Measurements from ENCODE around the gene METTL14. TPM values are rescaled to one million over a fixed set of nuclear protein-coding genes. Genes with fewer than 3 reads are reported as not detected.

The METTL14 gene
- total RNA-seq, 1 experiment from 2014 or later, result 9.5 TPM

GRCh38 chr4:118738090-118738489 lies 52.9 kb downstream of the METTL14 start:
- POLR2A ChIA-PET (ENCODE audit: unreplicated experiment), result no interaction called here
- H3K79me2 ChIP-seq (ENCODE audit: low read length), result no peaks in the 10 kb centered on the region
- H3K27me3 ChIP-seq (ENCODE audit: low read length), result no peaks in the 10 kb centered on the region
- ATAC-seq (no peak), DNase-seq (no peak)
- CTCF ChIA-PET, result no interaction called here
- TF ChIP-seq EZH2phosphoT487 (IDR thresholded peaks at IDR 0.05; ENCODE audit: borderline replicate concordance, low read length) (no peak), CTCF (conservative IDR thresholded peaks at IDR 0.05; ENCODE audit: low read depth, low read length) (no peak), EZH2 (IDR thresholded peaks at IDR 0.05; ENCODE audit: low read length, unreplicated experiment) (no peak)
- H4K20me1 ChIP-seq (ENCODE audit: low read length), result no peaks in the 10 kb centered on the region
- peaks cover 36% of the 10 kb centered on the region for H3K36me3 ChIP-seq (ENCODE audit: low read depth, low read length)
- no peaks in the 10 kb centered on the region for H3F3A ChIP-seq (ENCODE audit: low read length, unreplicated experiment)
- no peaks in the 10 kb centered on the region for H3K4me1 ChIP-seq (ENCODE audit: insufficient read depth, low read length)
- no peak overlapping the region for H3K27ac ChIP-seq (ENCODE audit: low read length)
- H3K9me2 ChIP-seq (replicated peaks; ENCODE audit: low read length), result no peaks in the 10 kb centered on the region
- intact Hi-C loops (cut with micrococcal nuclease), result no loop called here
- H3K4me3 ChIP-seq (ENCODE audit: low read length), result no peak overlapping the region
- no peak overlapping the region for H3K9ac ChIP-seq (ENCODE audit: low read length)
- H3K9me3 ChIP-seq (ENCODE audit: low read length), result no peaks in the 10 kb centered on the region
- BruUV-seq (replicated peaks), result no TSS peak
- H2AFZ ChIP-seq (ENCODE audit: low read length), result no peak overlapping the region
- no peak overlapping the region for H3K4me2 ChIP-seq (ENCODE audit: low read length)

- CTCF ChIA-PET, result no interaction called here
- DNase-seq, result no peak
- no peak for ATAC-seq
- Histone ChIP-seq H3K4me1 (ENCODE audit: insufficient read depth, low read length) (no peaks in the 10 kb centered on the region), H3K9ac (ENCODE audit: low read length) (no peak overlapping the region), H3K27ac (ENCODE audit: low read length) (no peak overlapping the region), H3K27me3 (ENCODE audit: low read length) (no peaks in the 10 kb centered on the region), H3K79me2 (ENCODE audit: low read length) (no peaks in the 10 kb centered on the region), H3F3A (ENCODE audit: low read length, unreplicated experiment) (no peaks in the 10 kb centered on the region), H3K4me3 (ENCODE audit: low read length) (no peak overlapping the region), H3K9me2 (replicated peaks; ENCODE audit: low read length) (no peaks in the 10 kb centered on the region), H4K20me1 (ENCODE audit: low read length) (no peaks in the 10 kb centered on the region), H3K9me3 (ENCODE audit: low read length) (no peaks in the 10 kb centered on the region), H2AFZ (ENCODE audit: low read length) (no peak overlapping the region), H3K4me2 (ENCODE audit: low read length) (no peak overlapping the region), H3K36me3 (ENCODE audit: low read depth, low read length) (peaks cover 39% of the 10 kb centered on the region)
- BruUV-seq (replicated peaks), result no TSS peak
- TF ChIP-seq EZH2 (IDR thresholded peaks at IDR 0.05; ENCODE audit: low read length, unreplicated experiment), result no peak
- POLR2A ChIA-PET (ENCODE audit: unreplicated experiment), result no interaction called here
- intact Hi-C loops (cut with micrococcal nuclease), result no loop called here
These were observed 54.0 kb downstream of the METTL14 start for GRCh38 chr4:118739022-118739713.

GRCh38 chr4:118740869-118741268 lies 55.7 kb downstream of the METTL14 start:
- DNase-seq, result peak; percentile 36
- Histone ChIP-seq H3K79me2 (ENCODE audit: low read length) (no peaks in the 10 kb centered on the region), H2AFZ (ENCODE audit: low read length) (no peak overlapping the region), H4K20me1 (ENCODE audit: low read length) (no peaks in the 10 kb centered on the region), H3K4me1 (ENCODE audit: insufficient read depth, low read length) (no peaks in the 10 kb centered on the region), H3K9me2 (replicated peaks; ENCODE audit: low read length) (no peaks in the 10 kb centered on the region), H3F3A (ENCODE audit: low read length, unreplicated experiment) (no peaks in the 10 kb centered on the region), H3K27ac (ENCODE audit: low read length) (no peak overlapping the region), H3K4me2 (ENCODE audit: low read length) (no peak overlapping the region), H3K9me3 (ENCODE audit: low read length) (no peaks in the 10 kb centered on the region), H3K4me3 (ENCODE audit: low read length) (no peak overlapping the region), H3K27me3 (ENCODE audit: low read length) (no peaks in the 10 kb centered on the region), H3K36me3 (ENCODE audit: low read depth, low read length) (peaks cover 39% of the 10 kb centered on the region), H3K9ac (ENCODE audit: low read length) (no peak overlapping the region)
- TF ChIP-seq CTCF (conservative IDR thresholded peaks at IDR 0.05; ENCODE audit: low read depth, low read length), result peak; percentile 47; the same call in 1 of the 2 replicates
- TF ChIP-seq EZH2 (IDR thresholded peaks at IDR 0.05; ENCODE audit: low read length, unreplicated experiment), result no peak
- BruUV-seq (replicated peaks), result no TSS peak
- intact Hi-C loops (cut with micrococcal nuclease), result loop anchor here (1.0 kb wide), 1 partner anchor 228 kb away; no protein-coding TSS in a partner anchor
- ATAC-seq, result no peak
- ChIA-PET CTCF (no interaction called here), POLR2A (ENCODE audit: unreplicated experiment) (no interaction called here)
